ENCODE measurements around the gene CAPN9.
"Not testable (repeated sequence)": the region's sequence is repeated elsewhere in the genome, so short reads cannot be mapped to it uniquely, and the experiment has no call there.

CAPN9 gene

GRCh38 chr1:230717251-230717650 lies 29.9 kb upstream of the CAPN9 start:
- TF ChIP-seq CTCF (IDR thresholded peaks at IDR 0.05; ENCODE audit: borderline replicate concordance, control extremely low read depth, extremely low read depth, insufficient read depth, missing control alignments): no peak
- in situ Hi-C loops (cut with MboI; ENCODE audit: low sequenced_read_pairs, unreplicated experiment): no loop called here
- DNase-seq (ENCODE audit: low spot score): no peak

- in situ Hi-C loops (cut with MboI; ENCODE audit: low sequenced_read_pairs, unreplicated experiment); DNase-seq (ENCODE audit: low spot score): not testable (repeated sequence)
These were observed 25.2 kb upstream of the CAPN9 start for GRCh38 chr1:230721849-230722522.

- no peak for DNase-seq (ENCODE audit: low spot score)
- in situ Hi-C loops (cut with MboI; ENCODE audit: low sequenced_read_pairs, unreplicated experiment): no loop called here
- no peak for TF ChIP-seq CTCF (IDR thresholded peaks at IDR 0.05; ENCODE audit: borderline replicate concordance, control extremely low read depth, extremely low read depth, insufficient read depth, missing control alignments)
These were observed 21.8 kb upstream of the CAPN9 start for GRCh38 chr1:230725256-230726012.

- no peak for TF ChIP-seq CTCF (IDR thresholded peaks at IDR 0.05; ENCODE audit: borderline replicate concordance, control extremely low read depth, extremely low read depth, insufficient read depth, missing control alignments)
- in situ Hi-C loops (cut with MboI; ENCODE audit: low sequenced_read_pairs, unreplicated experiment): no loop called here
These were observed 18.3 kb upstream of the CAPN9 start for GRCh38 chr1:230728710-230729392.

GRCh38 chr1:230730977-230731376 lies 16.2 kb upstream of the CAPN9 start:
- TF ChIP-seq CTCF (IDR thresholded peaks at IDR 0.05; ENCODE audit: borderline replicate concordance, control extremely low read depth, extremely low read depth, insufficient read depth, missing control alignments): no peak

More at GRCh38 chr1:230728710-230729392, 18.3 kb upstream of the CAPN9 start:
- DNase-seq (ENCODE audit: low spot score): no peak

GRCh38 chr1:230735447-230735846 lies 11.7 kb upstream of the CAPN9 start:
- DNase-seq (ENCODE audit: low spot score): no peak
- no peak for TF ChIP-seq CTCF (IDR thresholded peaks at IDR 0.05; ENCODE audit: borderline replicate concordance, control extremely low read depth, extremely low read depth, insufficient read depth, missing control alignments)
- in situ Hi-C loops (cut with MboI; ENCODE audit: low sequenced_read_pairs, unreplicated experiment): no loop called here

More at GRCh38 chr1:230730977-230731376, 16.2 kb upstream of the CAPN9 start:
- DNase-seq (ENCODE audit: low spot score): no peak
- in situ Hi-C loops (cut with MboI; ENCODE audit: low sequenced_read_pairs, unreplicated experiment): no loop called here

Measured in GM13976 (cell line).